Gastroesophageal sphincter (tissue), 4 donors: ENCODE measurements around the gene KREMEN1. TPM values are rescaled to one million over a fixed set of nuclear protein-coding genes. Genes with fewer than 3 reads are reported as not detected.
"Not testable (repeated sequence)": the region's sequence is repeated elsewhere in the genome, so short reads cannot be mapped to it uniquely, and the experiment has no call there.

ENCODE experiments used
- ATAC-seq: fragments of 150-250 bp; one replicate; pipeline ENCODE4 v1.9.1; 2016; ENCODE audit warnings: mild to moderate bottlenecking, moderate library complexity
- H3K27ac ChIP-seq, 4 donors: fragments of 200-600 bp; sonication (generic) in 3 of 4; 1 replicate in 3 of 4; 2 replicates in 1 of 4; pipeline ENCODE4 v1.5.1; 2016 to 2019
- H3K27me3 ChIP-seq: fragments of 200-600 bp; sonication (generic); one replicate; pipeline ENCODE4 v1.5.1; 2019
- H3K36me3 ChIP-seq, 2 donors: fragments of 200-600 bp; sonication (generic); one replicate each; pipeline ENCODE4 v1.5.1; 2019; ENCODE audit warnings: control low read depth in 1 of 2
- H3K4me1 ChIP-seq, 3 donors: fragments of 200-600 bp; sonication (generic); 1 replicate in 2 of 3; 2 replicates in 1 of 3; pipeline ENCODE4 v1.5.1; 2016 to 2019; ENCODE audit warnings: control low read depth in 2 of 3
- H3K4me3 ChIP-seq, 2 donors: fragments of 200-600 bp; sonication (generic); one replicate each; pipeline ENCODE4 v1.5.1; 2019; ENCODE audit warnings: mild to moderate bottlenecking in 1 of 2, moderate library complexity in 1 of 2
- H3K9me3 ChIP-seq, 3 donors: fragments of 200-600 bp; sonication (generic); one replicate each; pipeline ENCODE4 v1.5.1; 2017 to 2019; ENCODE audit warnings: control low read depth in 2 of 3
- EP300 ChIP-seq: sonication (generic); formaldehyde crosslinking; IDR thresholded peaks from one replicate; pipeline ENCODE4 v1.6.1; 2017; ENCODE audit warnings: antibody characterized with exemption, mild to moderate bottlenecking
- POLR2A ChIP-seq, 2 donors: fragments of 450-650 bp; IDR thresholded peaks; one replicate each; pipeline ENCODE4 v1.6.1; 2017; ENCODE audit warnings: antibody characterized with exemption in 2 of 2, mild to moderate bottlenecking in 2 of 2, moderate library complexity in 1 of 2
- POLR2AphosphoS5 ChIP-seq: sonication (generic); formaldehyde crosslinking; IDR thresholded peaks from one replicate; pipeline ENCODE4 v1.6.1; 2017; ENCODE audit warnings: antibody characterized with exemption
- WGBS, 2 donors: methylation state at CpG; one replicate each; pipeline ENCODE4 v1.1.5; 2018; ENCODE audit warnings: low coverage in 1 of 2; 5-methylcytosine and 5-hydroxymethylcytosine counted together
- total RNA-seq, 4 donors: library from RNA; depleted of rRNA; stranded (reverse); fragments of >200 nt; gene quantifications; one replicate each; pipeline ENCODE4 v1.1.0, GENCODE V29; 2016
- TF ChIP-seq, protein P1 (sequence below), 4 experiments: fragments of 200-600 bp in 2 of 4; fragments of 450-650 bp in 2 of 4; sonication (generic) in 1 of 4; IDR thresholded peaks; one replicate each; pipeline ENCODE4 v1.5.1; 2017 to 2019; ENCODE audit warnings: antibody characterized with exemption in 4 of 4, mild to moderate bottlenecking in 2 of 4, moderate library complexity in 2 of 4

Gene KREMEN1
- total RNA-seq, 4 donors from 2014 or later: 7.5 to 17.4 (median 10.8) TPM

DNA sequence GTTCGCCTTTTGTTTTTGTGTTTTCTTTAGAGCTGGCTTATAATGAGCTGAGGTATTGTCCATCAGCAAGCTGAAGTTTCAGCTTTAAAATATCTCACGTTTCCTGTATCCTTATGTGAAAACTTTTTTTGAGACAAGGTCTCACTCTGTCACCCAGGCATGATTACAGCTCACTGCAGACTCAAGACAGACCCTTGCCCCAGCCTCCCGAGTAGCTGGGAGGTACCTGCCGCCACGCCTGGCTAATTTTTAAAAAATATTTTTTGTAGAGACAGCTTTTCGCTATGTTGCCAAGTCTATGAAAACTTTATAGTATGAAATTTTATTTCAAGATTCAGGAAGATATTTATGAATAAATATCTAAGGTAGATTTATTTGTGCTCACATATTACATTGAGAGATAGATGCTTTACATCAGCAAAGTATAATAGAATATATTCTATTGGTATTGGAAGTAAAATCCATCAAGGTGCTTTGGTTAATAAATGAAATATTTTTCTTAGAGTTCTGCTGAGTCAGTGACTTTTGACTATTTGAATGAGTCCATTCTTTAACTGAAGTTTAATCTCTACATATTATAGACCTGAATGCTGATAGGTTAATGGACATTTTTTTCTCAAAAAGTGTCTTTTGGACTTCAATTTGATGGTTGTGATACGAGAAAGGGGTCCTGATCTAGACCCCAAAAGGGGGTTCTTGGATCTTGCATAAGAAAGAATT, 10.2 kb downstream of the KREMEN1 start:
- Histone ChIP-seq H3K36me3 (no peaks in the 10 kb centered on the region), H3K27me3 (no peaks in the 10 kb centered on the region), H3K4me3 (no peak overlapping the region), H3K9me3 (no peaks in the 10 kb centered on the region), H3K4me1 (peaks cover 0 to 36% (median 0%) of the 10 kb centered on the region in 3 donors), H3K27ac (peak overlapping the region in 2 of 4 donors; percentile 41 to 54)
- 87 to 92% methylated on average over 2 to 7 of the region's 7 CpGs for WGBS, 2 donors
- TF ChIP-seq POLR2AphosphoS5: no peak
- no peak for TF ChIP-seq POLR2A (IDR thresholded peaks at IDR 0.05)
- TF ChIP-seq, protein P1, sequence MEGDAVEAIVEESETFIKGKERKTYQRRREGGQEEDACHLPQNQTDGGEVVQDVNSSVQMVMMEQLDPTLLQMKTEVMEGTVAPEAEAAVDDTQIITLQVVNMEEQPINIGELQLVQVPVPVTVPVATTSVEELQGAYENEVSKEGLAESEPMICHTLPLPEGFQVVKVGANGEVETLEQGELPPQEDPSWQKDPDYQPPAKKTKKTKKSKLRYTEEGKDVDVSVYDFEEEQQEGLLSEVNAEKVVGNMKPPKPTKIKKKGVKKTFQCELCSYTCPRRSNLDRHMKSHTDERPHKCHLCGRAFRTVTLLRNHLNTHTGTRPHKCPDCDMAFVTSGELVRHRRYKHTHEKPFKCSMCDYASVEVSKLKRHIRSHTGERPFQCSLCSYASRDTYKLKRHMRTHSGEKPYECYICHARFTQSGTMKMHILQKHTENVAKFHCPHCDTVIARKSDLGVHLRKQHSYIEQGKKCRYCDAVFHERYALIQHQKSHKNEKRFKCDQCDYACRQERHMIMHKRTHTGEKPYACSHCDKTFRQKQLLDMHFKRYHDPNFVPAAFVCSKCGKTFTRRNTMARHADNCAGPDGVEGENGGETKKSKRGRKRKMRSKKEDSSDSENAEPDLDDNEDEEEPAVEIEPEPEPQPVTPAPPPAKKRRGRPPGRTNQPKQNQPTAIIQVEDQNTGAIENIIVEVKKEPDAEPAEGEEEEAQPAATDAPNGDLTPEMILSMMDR (IDR thresholded peaks at IDR 0.05): no peak
- no peak for TF ChIP-seq EP300
- no peak for ATAC-seq

DNA sequence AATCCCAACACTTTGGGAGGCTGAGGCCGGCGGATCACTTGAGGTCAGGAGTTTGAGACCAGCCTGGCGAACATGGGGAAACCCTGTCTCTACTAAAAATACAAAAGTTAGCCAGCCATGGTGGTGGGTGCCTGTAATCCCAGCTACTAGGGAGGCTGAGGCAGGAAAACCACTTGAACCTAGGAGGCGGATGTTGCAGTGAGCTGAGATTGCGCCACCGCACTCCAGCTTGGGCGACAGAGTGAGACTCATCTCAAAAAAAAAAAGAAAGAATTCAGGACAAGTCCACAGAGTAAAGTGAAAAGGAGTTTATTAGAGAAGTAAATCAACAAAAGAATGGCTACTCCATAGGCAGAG, 10.7 kb downstream of the KREMEN1 start:
- H3K36me3 ChIP-seq, ATAC-seq, H3K9me3 ChIP-seq, H3K4me3 ChIP-seq, H3K27me3 ChIP-seq, H3K27ac ChIP-seq: not testable (repeated sequence)
- WGBS, 2 donors: 84 to 98% methylated on average over 7 of the region's 7 CpGs
- peaks cover 0 to 36% (median 0%) of the 10 kb centered on the region in 3 donors for H3K4me1 ChIP-seq

DNA sequence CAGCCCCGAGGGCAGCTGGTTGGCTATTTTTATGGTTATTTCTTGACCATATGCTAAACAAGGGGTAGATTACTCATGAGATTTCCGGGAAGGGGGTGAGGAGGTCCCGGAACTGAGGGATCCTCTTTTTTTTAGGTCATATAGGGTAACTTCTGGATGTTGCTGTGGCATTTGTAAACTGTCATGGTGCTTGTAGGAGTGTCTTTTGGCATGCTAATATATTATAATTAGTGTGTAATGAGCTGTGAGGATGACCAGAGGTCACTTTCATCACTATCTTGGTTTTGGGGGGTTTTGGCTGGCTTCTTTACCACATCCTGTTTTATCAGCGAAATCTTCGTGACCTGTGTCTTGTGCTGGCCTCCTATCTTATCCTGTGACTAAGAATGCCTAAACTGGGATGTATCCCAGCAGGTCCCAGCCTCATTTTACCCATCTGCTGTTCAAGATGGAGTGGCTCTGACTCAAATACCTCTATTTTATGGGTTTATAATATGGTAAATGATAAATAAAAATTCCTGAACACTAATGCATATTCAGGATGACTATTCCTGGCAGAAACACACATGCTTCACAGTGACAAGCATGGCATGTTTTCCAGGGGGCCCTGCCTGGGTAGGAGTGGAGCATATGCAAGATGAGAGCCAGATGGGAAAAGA, 11.2 kb downstream of the KREMEN1 start:
- H3K36me3 ChIP-seq: no peaks in the 10 kb centered on the region
- H3K9me3 ChIP-seq: no peaks in the 10 kb centered on the region
- TF ChIP-seq POLR2A (IDR thresholded peaks at IDR 0.05) (no peak), EP300 (no peak), POLR2AphosphoS5 (no peak)
- TF ChIP-seq, protein P1 (IDR thresholded peaks at IDR 0.05): no peak
- peaks cover 0 to 32% (median 0%) of the 10 kb centered on the region in 3 donors for H3K4me1 ChIP-seq
- H3K27me3 ChIP-seq: no peaks in the 10 kb centered on the region
- WGBS, 2 donors: 38 to 63% methylated on average over 4 to 5 of the region's 5 CpGs
- ATAC-seq: no peak
- H3K27ac ChIP-seq: no peak overlapping the region
- no peak overlapping the region for H3K4me3 ChIP-seq

DNA sequence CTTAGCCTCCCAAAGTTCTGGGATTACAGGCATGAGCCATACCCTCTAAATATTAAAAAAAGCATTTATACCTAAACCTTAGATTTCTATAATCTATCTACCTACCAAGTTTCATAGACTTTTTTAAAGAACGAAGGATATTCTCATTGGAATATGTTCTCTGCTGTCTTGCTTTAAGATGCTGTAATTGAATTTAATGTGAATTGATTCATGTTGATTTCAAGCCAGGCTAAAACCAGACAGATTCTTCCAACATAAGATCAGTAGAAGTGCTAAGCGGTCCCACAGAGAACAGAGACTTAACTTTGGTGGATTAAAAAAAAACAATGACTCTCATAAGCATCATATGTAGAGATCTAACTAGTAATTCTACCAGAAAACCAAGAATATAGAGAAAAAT, 14.2 kb downstream of the KREMEN1 start:
- Histone ChIP-seq H3K4me1 (peaks cover 0 to 25% (median 0%) of the 10 kb centered on the region in 3 donors), H3K4me3 (no peak overlapping the region), H3K27ac (no peak overlapping the region), H3K9me3 (no peaks in the 10 kb centered on the region), H3K36me3 (no peaks in the 10 kb centered on the region), H3K27me3 (no peaks in the 10 kb centered on the region)
- TF ChIP-seq, protein P1 (IDR thresholded peaks at IDR 0.05): no peak
- TF ChIP-seq POLR2AphosphoS5 (no peak), EP300 (no peak), POLR2A (IDR thresholded peaks at IDR 0.05) (no peak)
- 74 to 100% methylated on average over 2 of the region's 2 CpGs for WGBS, 2 donors
- ATAC-seq: no peak

DNA sequence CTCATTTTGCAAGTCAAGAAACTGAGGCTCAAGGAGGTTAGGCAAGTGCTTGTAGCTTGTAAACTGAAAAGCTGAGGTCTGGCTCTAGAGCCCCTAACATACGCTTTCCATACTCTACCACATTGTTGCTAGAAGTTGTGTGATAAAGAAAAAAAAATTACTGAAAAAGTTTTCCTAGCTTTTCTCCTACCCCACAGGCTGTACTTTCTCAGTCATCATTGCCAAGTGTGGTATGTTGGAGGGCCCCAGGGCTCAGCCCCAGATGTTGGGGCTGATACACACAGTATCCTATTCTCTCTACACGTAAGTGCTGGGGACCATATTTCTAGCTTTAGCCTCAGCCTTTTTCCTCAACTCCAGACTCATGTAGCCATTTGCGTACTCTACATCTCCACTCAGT, 16.0 kb downstream of the KREMEN1 start:
- Histone ChIP-seq H3K4me1 (peaks cover 0 to 31% (median 0%) of the 10 kb centered on the region in 3 donors), H3K27me3 (no peaks in the 10 kb centered on the region), H3K9me3 (no peaks in the 10 kb centered on the region), H3K27ac (no peak overlapping the region), H3K4me3 (no peak overlapping the region), H3K36me3 (no peaks in the 10 kb centered on the region)
- WGBS, 2 donors: 100% methylated on average over 2 to 3 of the region's 3 CpGs
- no peak for ATAC-seq
- TF ChIP-seq POLR2AphosphoS5 (no peak), EP300 (no peak), POLR2A (IDR thresholded peaks at IDR 0.05) (no peak)
- TF ChIP-seq, protein P1 (IDR thresholded peaks at IDR 0.05): no peak
